HepG2 (cell line): ENCODE measurements around the gene PRKCE. TPM values are rescaled to one million over a fixed set of nuclear protein-coding genes. Genes with fewer than 3 reads are reported as not detected.

ENCODE experiments used
- AKNA ChIP-seq: sonication (generic); formaldehyde crosslinking; IDR thresholded peaks from 2 replicates; pipeline ENCODE4 v1.4.0; 2020; ENCODE audit warnings: missing genetic modification reagents, borderline replicate concordance
- ARID4A ChIP-seq: sonication (generic); formaldehyde crosslinking; IDR thresholded peaks from 2 replicates; pipeline ENCODE4 v1.5.0; 2020; ENCODE audit warnings: mild to moderate bottlenecking, missing genetic modification reagents, borderline replicate concordance
- GATAD1 ChIP-seq: IDR thresholded peaks from 2 replicates; pipeline ENCODE4 v1.6.1; 2016; ENCODE audit warnings: missing genetic modification reagents, missing compliant biosample characterization
- GFI1 ChIP-seq: sonication (generic); formaldehyde crosslinking; IDR thresholded peaks from 2 replicates; pipeline ENCODE4 v1.5.0; 2020; ENCODE audit warnings: missing genetic modification reagents, mild to moderate bottlenecking, borderline replicate concordance
- HNF4A ChIP-seq: sonication (generic); formaldehyde crosslinking; IDR thresholded peaks from 2 replicates; pipeline ENCODE4 v1.4.0; 2020; ENCODE audit warnings: missing genetic modification reagents
- MIER2 ChIP-seq: IDR thresholded peaks from 2 replicates; pipeline ENCODE4 v1.6.1; 2016; ENCODE audit warnings: missing biosample characterization, missing genetic modification reagents
- MYNN ChIP-seq: sonication (generic); formaldehyde crosslinking; IDR thresholded peaks from 2 replicates; pipeline ENCODE4 v1.4.0; 2020; ENCODE audit warnings: mild to moderate bottlenecking, low read depth, missing genetic modification reagents
- ZFP41 ChIP-seq: sonication (generic); formaldehyde crosslinking; IDR thresholded peaks from 2 replicates; pipeline ENCODE4 v1.4.0; 2020; ENCODE audit warnings: mild to moderate bottlenecking, missing genetic modification reagents, borderline replicate concordance
- ZNF275 ChIP-seq: sonication (generic); formaldehyde crosslinking; IDR thresholded peaks from 2 replicates; pipeline ENCODE4 v1.8.0; 2022; ENCODE audit warnings: missing genetic modification reagents, mild to moderate bottlenecking, inconsistent platforms, borderline replicate concordance
- ZNF547 ChIP-seq: sonication (generic); formaldehyde crosslinking; IDR thresholded peaks from 2 replicates; pipeline ENCODE4 v1.5.1; 2020; ENCODE audit warnings: mild to moderate bottlenecking, missing genetic modification reagents
- polyA plus RNA-seq, 8 experiments: library from polyadenylated mRNA; depleted of rRNA in 3 of 8; stranded (reverse) in 7 of 8; unstranded in 1 of 8; fragments of >200 nt; fragmentation: Illumina TruSeq in 4 of 8; extraction: Trizol in 4 of 8; gene quantifications; 2 replicates each; pipeline versions ENCODE4 v1.2.1 to v1.2.3, GENCODE V29; 2011 to 2016; ENCODE audit warnings: low read depth in 4 of 8, missing spikeins in 1 of 8, mixed read lengths in 1 of 8; ENCODE audit not compliant: insufficient read depth in 1 of 8
- total RNA-seq, 5 experiments: library from RNA; depleted of rRNA; stranded (reverse); fragments of >200 nt; fragmentation: Illumina TruSeq; extraction: Trizol; gene quantifications; 2 replicates each; pipeline ENCODE4 v1.2.3, GENCODE V29; 2016; ENCODE audit warnings: low read depth in 1 of 5
- TF ChIP-seq, protein P1 (sequence below): sonication (generic); formaldehyde crosslinking; IDR thresholded peaks from 2 replicates; pipeline ENCODE4 v1.8.1; 2023; ENCODE audit warnings: mild to moderate bottlenecking, inconsistent platforms, moderate library complexity, missing genetic modification reagents, borderline replicate concordance
- TF ChIP-seq, protein P2 (sequence below): IDR thresholded peaks from 2 replicates; pipeline ENCODE4 v1.6.1; 2012; ENCODE audit warnings: low read length, improper control_type of control experiment

The PRKCE gene
- total and polyA plus RNA-seq, 2 of the 13 experiments (the other 11 are each of a cell fraction or from before 2014, with no cell fraction given) = 1.0 to 3.9 TPM

DNA sequence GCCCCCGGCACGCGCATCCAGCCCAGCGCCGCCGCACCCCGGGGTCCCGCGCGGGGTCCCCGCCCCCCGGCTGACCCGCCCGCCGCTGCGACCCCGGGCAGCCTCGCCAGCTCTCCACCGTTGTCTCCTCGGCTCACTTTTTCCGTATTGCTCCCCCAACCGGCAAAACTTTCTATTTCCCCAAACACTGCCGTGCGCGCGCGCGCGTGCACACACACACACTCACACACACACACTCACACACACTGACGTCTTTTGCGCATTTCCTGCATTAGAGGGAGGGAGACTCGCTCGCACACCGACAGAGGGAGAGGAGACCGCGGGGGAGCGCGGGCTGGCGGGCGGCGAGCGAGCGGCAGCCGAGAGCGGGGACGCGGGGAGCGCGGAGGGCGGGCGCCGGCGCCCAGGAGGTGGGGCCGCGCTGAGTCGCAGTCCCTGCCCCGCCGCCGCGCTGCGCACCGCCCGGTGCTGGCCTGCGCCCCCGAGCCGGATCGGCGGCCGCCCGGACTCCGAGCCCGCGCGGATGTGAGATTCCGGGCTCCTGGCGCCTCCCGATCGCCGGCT is 542 bp upstream of the PRKCE start (continued):
- TF ChIP-seq, protein P1, sequence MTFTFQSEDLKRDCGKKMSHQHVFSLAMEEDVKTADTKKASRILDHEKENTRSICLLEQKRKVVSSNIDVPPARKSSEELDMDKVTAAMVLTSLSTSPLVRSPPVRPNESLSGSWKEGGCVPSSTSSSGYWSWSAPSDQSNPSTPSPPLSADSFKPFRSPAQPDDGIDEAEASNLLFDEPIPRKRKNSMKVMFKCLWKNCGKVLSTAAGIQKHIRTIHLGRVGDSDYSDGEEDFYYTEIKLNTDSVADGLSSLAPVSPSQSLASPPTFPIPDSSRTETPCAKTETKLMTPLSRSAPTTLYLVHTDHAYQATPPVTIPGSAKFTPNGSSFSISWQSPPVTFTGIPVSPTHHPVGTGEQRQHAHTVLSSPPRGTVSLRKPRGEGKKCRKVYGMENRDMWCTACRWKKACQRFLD (CRISPR knock-in tag) = no peak
- TF ChIP-seq ZNF547 (CRISPR knock-in tag) (no peak), AKNA (CRISPR knock-in tag) (no peak), ZNF275 (CRISPR knock-in tag) (no peak), HNF4A (CRISPR knock-in tag) (peak; percentile 37; the same call in 1 of the 2 replicates), MYNN (CRISPR knock-in tag) (no peak), MIER2 (0 out of 2 replicates have a peak, but pooled peaks have one; percentile 25), GATAD1 (CRISPR knock-in tag) (peak; percentile 62; the same call in 1 of the 2 replicates), ZFP41 (CRISPR knock-in tag) (no peak), ARID4A (CRISPR knock-in tag) (peak; percentile 67; the same call in 1 of the 2 replicates), GFI1 (CRISPR knock-in tag) (no peak)
- TF ChIP-seq, protein P2, sequence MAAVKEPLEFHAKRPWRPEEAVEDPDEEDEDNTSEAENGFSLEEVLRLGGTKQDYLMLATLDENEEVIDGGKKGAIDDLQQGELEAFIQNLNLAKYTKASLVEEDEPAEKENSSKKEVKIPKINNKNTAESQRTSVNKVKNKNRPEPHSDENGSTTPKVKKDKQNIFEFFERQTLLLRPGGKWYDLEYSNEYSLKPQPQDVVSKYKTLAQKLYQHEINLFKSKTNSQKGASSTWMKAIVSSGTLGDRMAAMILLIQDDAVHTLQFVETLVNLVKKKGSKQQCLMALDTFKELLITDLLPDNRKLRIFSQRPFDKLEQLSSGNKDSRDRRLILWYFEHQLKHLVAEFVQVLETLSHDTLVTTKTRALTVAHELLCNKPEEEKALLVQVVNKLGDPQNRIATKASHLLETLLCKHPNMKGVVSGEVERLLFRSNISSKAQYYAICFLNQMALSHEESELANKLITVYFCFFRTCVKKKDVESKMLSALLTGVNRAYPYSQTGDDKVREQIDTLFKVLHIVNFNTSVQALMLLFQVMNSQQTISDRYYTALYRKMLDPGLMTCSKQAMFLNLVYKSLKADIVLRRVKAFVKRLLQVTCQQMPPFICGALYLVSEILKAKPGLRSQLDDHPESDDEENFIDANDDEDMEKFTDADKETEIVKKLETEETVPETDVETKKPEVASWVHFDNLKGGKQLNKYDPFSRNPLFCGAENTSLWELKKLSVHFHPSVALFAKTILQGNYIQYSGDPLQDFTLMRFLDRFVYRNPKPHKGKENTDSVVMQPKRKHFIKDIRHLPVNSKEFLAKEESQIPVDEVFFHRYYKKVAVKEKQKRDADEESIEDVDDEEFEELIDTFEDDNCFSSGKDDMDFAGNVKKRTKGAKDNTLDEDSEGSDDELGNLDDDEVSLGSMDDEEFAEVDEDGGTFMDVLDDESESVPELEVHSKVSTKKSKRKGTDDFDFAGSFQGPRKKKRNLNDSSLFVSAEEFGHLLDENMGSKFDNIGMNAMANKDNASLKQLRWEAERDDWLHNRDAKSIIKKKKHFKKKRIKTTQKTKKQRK = no peak
